HEK293T (cell line): ENCODE measurements around the gene SHH.

Source experiments
- BHLHE40 ChIP-seq: fragments of 450-650 bp; IDR thresholded peaks from 2 replicates; pipeline ENCODE4 v1.6.1; 2016; ENCODE audit warnings: mild to moderate bottlenecking, moderate library complexity, borderline replicate concordance
- CTBP1 ChIP-seq: fragments of 450-650 bp; IDR thresholded peaks from 2 replicates; pipeline ENCODE4 v1.6.1; 2016; ENCODE audit warnings: borderline replicate concordance
- ELF4 ChIP-seq: fragments of 450-650 bp; IDR thresholded peaks from 2 replicates; pipeline ENCODE4 v1.6.1; 2017; ENCODE audit warnings: antibody characterized with exemption
- FOXA1 ChIP-seq: fragments of 450-650 bp; IDR thresholded peaks from 2 replicates; pipeline ENCODE4 v1.6.1; 2016; ENCODE audit warnings: mild to moderate bottlenecking
- FOXK2 ChIP-seq: fragments of 450-650 bp; IDR thresholded peaks from 2 replicates; pipeline ENCODE4 v1.6.1; 2016; ENCODE audit warnings: mild to moderate bottlenecking
- FOXM1 ChIP-seq: fragments of 450-650 bp; IDR thresholded peaks from 2 replicates; pipeline ENCODE4 v1.6.1; 2017; ENCODE audit warnings: mild to moderate bottlenecking, borderline replicate concordance
- HDGF ChIP-seq: fragments of 450-650 bp; IDR thresholded peaks from 2 replicates; pipeline ENCODE4 v1.6.1; 2017; ENCODE audit warnings: antibody characterized with exemption, borderline replicate concordance
- LEF1 ChIP-seq: fragments of 450-650 bp; IDR thresholded peaks from 2 replicates; pipeline ENCODE4 v1.6.1; 2017; ENCODE audit warnings: mild to moderate bottlenecking, borderline replicate concordance
- SP1 ChIP-seq: fragments of 450-650 bp; IDR thresholded peaks from 2 replicates; pipeline ENCODE4 v1.6.1; 2017
- SUZ12 ChIP-seq: fragments of 450-650 bp; IDR thresholded peaks from 2 replicates; pipeline ENCODE4 v1.6.1; 2016; ENCODE audit warnings: mild to moderate bottlenecking
- TARDBP ChIP-seq: fragments of 450-650 bp; IDR thresholded peaks from 2 replicates; pipeline ENCODE4 v1.6.1; 2016
- ZNF384 ChIP-seq: fragments of 450-650 bp; IDR thresholded peaks from 2 replicates; pipeline ENCODE4 v1.6.1; 2016

DNA sequence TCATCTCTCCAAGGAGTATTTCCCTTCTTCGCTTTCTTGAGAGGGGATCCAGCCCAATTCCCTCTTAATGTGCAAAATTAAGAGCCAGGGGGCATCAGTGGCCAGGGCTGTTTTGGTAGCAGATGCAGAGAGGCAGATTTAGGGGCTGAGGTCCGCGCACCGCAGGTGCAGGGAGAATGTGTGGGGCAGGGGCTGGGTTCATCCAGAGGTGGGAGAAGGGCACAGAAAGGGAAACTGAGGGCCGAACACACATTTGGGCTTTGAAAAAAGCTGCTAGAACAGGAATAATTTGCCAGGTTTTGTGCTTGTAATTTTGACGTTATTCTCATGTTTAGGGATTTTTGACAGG lies 6.5 kb upstream of the SHH start:
- TF ChIP-seq FOXK2 (no peak), ELF4 (no peak), TARDBP (no peak), SP1 (no peak), BHLHE40 (no peak), FOXM1 (no peak), ZNF384 (no peak), SUZ12 (no peak), FOXA1 (no peak), CTBP1 (no peak), LEF1 (no peak), HDGF (no peak)
